NCI-H2107 treated with DMSO at 0.1 percent for 48 hours (cell line): ENCODE data around the gene HNRNPLL.
"Not testable (repeated sequence)": the region's sequence is repeated elsewhere in the genome, so short reads cannot be mapped to it uniquely, and the experiment has no call there.

Experiments
- DNase-seq: peaks from one replicate; lab custom pipeline; 2025; ENCODE audit not compliant: unreplicated experiment; lab: John Stamatoyannopoulos, UW

Gene HNRNPLL

DNA sequence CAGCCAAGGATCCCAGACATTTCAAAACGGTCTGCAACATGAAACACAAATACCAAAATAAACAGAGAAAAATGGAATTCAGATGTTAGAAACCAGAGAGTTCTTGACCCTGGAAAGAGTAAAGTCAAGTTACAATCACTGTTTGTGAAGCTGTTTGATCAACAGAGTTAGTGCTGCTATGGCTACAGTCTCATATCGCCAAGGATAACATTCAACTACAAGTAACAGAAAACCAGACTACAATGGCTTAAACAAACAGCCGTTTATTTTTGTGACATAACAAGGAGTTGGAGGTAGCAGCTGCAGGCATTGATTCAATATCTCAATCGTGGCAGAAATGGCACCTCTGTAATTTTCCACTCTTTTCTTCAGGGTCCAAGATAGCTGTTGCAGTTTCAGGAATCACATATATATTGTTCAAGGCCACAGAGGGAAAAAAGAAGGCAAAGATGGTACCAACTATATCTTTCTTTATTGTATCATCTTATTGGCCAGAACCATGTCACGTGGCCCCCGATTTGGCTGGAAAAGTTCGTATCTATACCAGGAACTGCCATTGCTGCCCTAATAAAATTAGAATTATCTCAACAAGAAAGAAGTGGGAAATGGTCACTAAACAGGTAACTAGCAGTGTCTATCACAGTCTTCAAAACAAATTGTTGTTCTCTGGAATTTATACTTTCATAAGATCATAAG, 17.7 kb upstream of the HNRNPLL start:
- peak; percentile 71 for DNase-seq

DNA sequence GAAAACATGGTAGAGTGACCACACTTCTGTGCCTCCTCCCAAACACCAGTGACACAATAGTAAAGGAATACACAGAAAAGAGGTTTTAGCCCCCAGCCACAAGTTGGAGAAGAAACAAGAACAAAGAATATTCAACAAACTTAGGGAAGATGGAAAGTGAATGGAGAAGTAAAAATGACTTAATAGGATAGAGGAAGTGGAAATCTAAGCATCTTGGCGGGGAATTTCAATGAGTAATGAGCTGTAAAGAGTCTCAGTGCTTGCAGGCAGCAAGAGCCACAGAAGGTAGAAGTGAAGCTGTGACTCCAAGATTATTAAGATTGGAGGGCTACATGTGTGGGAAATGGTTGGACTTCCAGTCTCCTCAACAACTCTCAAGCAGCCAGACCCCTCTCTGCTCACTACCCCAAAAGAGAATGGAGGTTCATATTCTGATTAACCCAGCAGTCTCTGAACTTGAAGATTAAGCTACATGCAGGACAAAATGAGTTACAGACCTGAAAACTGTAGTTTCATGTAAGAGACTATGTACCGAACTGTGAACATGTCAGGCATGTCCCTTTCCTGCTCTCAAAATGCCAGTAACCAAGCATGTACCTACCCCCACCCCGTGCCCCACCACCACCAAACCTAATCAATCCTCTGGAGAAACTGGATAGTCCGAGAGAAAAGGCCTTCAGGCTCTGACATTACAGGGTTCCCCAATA, 16.9 kb upstream of the HNRNPLL start:
- no peak for DNase-seq

DNA sequence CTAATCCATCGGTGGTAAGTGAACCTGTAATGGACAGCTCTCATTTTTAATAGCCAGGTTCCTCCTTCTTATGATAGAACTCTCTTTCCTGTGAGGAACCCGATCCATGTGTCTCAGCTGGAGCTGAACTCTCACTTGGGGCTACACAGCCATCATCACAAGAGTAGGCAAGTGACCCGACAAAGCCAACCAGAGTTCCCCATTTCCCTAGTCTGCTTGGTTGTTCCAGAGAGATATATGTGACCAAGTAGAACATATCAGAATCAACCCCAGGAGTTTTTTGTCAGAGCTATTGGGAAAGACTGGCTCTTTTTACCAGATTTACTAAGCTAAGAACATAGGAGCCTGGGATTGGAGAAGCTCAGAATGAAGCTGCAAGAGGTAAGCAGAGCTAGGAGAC, 14.6 kb upstream of the HNRNPLL start:
- no peak for DNase-seq

GRCh38 chr2:38615237-38615636, 12.5 kb upstream of the HNRNPLL start:
- no peak for DNase-seq

DNA sequence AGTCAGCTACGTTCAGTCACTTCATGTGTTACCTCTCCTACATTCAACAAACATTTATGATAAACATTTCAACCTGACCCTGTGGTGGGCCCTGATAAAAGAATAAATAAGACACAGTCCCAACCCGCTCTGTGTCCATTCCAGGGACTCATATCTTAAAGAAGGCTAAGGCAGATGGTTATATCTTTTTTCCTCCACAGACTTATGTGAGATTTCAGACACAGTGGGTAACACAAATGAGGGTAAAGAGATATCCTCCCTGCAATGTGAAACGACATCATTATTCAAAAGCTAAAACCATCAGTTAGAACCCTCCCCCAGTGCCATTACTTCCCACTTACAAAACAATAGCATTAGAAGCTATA, 11.1 kb upstream of the HNRNPLL start:
- DNase-seq, result no peak

GRCh38 chr2:38613126-38613848, 10.6 kb upstream of the HNRNPLL start:
- DNase-seq, result no peak

DNA sequence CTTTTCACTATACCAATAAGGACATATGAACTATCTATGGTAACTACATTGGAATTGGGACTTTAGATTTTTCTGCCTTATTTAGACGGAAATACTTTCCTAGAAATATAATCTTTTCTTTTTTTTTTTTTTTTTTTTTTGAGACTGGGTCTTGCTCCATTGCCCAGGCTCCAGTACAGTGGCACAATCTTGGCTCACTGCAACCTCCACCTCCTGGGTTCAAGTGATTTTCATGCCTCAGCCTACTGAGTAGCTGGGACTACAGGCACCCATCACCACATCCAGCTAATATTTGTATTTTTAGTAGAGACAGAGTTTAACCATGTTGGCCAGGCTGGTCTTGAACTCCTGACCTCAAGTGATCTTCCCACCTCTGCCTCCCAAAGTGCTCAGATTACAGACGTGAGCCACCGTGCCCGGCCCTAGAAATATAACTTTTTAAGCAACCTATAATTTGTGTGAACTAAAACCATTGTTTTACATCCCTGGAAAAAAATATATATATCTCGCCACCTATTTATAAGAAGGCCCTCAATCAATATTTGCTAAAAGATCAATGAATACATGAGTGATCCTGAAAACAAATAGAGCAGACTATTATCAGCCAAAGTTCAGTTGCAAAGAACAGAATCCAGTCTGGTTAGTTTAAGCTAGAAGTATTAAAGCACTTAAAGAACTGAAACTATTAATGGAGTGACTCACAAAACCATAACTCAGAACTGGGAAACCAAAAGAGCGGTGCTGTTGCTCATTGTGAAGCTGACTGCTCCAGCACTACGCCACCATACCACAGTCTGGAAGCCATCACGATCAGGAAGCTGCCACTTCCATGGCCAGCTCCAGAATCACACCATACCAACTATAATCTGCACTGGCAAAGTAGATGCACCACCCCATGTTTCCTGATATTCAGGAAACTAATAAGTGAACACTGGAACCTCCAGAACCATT, 8.4 kb upstream of the HNRNPLL start:
- DNase-seq, result no peak

DNA sequence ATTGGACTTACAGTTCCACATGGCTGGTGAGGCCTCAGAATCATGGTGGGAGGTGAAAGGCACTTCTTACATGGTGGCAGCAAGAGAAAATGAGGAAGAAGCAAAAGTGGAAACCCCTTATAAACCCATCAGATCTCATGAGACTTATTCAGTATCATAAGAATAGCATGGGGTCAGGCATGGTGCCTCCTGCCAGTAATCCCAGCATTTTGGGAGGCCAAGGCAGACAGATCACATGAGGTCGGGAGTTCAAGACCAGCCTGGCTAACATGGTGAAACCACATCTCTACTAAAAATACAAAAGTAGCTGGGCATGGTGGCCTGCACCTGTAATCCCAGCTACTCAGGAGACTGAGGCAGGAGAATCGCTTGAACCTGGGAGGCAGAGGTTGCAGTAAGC, 6.5 kb upstream of the HNRNPLL start:
- not testable (repeated sequence) for DNase-seq

DNA sequence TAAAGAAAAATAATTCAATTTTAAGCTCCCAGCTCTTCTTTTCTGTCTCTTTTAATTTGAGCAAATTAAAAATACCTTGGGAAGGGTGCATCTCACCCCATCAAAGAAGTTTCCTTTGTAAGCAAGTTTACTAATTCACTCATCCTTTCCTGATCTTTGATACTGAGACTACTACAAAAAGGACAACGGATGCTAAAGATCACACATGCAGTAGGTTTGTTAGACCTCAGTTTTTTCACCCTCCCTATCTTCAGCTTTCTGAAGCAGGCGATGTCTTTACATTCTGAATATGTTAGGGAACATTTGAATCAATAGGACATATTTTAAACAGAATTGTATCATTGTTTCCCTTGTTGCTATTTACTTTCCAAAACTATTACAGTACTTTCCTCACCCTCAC, 6.0 kb upstream of the HNRNPLL start:
- no peak for DNase-seq

DNA sequence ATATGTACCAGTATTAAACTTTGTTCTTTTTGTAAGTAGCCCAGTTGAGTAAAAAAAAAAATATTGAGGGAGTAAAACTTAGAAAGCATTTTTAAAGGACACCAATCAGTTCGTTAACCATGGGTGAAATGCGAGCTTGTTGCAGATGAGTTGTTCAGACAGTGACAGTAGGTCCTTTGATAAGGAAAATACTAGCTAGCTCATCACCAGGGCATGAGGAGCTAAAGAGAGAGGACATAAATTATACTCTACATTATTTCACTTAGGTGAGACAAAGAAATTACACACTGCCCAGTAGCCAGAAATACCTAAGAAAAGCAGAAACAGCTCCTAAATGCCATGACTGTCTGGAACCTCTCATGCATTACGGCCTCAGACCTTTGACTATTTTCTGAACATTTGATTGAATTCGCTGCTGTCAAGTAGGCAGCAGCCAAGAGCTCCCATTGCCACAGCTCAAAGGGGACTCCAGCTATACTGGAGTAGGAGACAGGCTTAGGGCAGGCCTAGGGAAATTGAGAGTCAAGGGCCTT, 2.6 kb upstream of the HNRNPLL start:
- DNase-seq, result no peak

- DNase-seq, result peak; percentile 35
Measured at GRCh38 chr2:38603402-38604290, 918 bp upstream of the HNRNPLL start.

GRCh38 chr2:38602136-38602731, 494 bp downstream of the HNRNPLL start:
- no peak for DNase-seq

- peak; percentile 25 for DNase-seq
Measured at GRCh38 chr2:38601463-38602135, 1.1 kb downstream of the HNRNPLL start.

DNA sequence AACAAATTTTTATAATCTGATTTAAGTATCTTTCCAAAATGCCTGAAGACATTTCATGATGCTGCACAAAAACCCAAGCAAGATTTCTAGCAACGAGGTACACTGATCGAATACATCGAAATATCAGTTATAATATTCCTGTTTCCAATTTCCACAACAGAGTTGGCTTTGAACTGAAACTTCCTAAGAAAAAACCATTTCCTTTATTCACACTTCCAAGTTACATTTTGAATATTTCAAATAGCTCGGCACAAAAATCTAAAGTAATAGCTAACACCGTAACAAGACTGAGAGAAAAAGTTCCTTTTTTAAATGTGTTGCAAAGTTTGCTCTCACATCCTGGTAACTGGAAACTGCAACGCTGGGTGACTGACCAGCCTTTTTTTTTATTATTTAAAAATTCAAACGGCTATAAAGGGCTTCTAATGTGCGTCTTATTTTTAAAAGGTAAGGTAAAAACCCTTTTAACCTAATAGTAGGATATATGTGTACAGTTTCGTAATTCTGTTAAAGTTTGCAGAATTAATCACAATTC, 1.7 kb downstream of the HNRNPLL start:
- DNase-seq, result no peak

GRCh38 chr2:38600242-38600891, 2.4 kb downstream of the HNRNPLL start:
- no peak for DNase-seq

DNA sequence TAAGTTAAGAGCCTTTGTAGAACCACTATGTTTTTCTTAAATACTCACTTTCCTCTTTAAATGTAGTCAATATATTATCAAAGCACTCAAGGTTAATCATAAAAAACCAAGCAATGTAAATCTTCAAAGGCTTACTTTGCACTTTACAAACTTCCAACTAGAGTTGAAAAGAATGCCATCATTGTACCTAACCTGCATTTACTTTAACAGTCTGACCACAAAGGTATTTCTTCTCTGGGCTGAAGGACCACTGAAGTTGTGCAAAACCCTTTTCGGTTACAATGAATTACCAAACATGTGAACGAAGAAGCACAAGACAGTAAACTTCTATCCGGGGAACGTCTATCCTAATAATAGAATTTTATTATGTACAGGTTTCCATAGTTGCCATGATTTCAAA, 3.0 kb downstream of the HNRNPLL start:
- no peak for DNase-seq

GRCh38 chr2:38598991-38599295, 3.8 kb downstream of the HNRNPLL start:
- no peak for DNase-seq
